Suprapubic skin (tissue), 4 donors: Measurements from ENCODE around the gene SVOP.

Experiments used
- CTCF ChIP-seq, 2 donors: fragments of 200-600 bp in 1 of 2; fragments of 450-650 bp in 1 of 2; sonication (generic) in 1 of 2; IDR thresholded peaks; one replicate each; pipeline ENCODE4 v1.5.1; 2016 to 2019; ENCODE audit warnings: antibody characterized with exemption in 2 of 2, mild to moderate bottlenecking in 1 of 2, moderate library complexity in 1 of 2
- EP300 ChIP-seq: sonication (generic); formaldehyde crosslinking; IDR thresholded peaks from one replicate; pipeline ENCODE4 v1.6.1; 2017; ENCODE audit warnings: antibody characterized with exemption
- POLR2AphosphoS5 ChIP-seq, 3 donors: sonication (generic); formaldehyde crosslinking; IDR thresholded peaks; one replicate each; pipeline ENCODE4 v1.6.1; 2017; ENCODE audit warnings: antibody characterized with exemption in 3 of 3

DNA sequence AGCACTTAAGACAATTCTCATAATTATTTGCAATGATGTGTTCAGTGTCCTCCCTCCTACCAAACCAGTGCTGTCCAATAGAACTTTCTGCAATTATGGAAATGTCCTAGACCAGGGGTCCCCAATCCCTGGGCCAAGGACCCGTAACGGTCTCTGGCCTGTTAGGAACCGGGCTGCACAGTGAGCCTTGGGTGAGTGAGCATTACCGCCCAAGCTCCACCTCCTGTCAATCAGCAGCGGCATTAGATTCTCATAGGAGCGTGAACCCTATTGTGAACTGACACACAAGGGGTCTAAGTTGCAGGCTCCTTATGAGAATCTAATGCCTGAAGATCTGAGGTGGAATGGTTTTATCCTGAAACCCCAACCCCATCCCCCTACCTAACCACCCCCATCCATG is 3.9 kb downstream of the SVOP start:
- no peak for TF ChIP-seq POLR2AphosphoS5 (IDR thresholded peaks at IDR 0.05)
- no peak for TF ChIP-seq EP300
- TF ChIP-seq CTCF (IDR thresholded peaks at IDR 0.05) = no peak
